Stimulated activated CD4-positive, alpha-beta T cell treated with anti-CD3 and anti-CD28 coated beads, Interleukin-4, amount 100 ng/mL, for 48 hours (primary cell): ENCODE data around the gene ANXA11.

ENCODE experiments used
- DNase-seq, 2 donors: peaks; one replicate each; pipeline ENCODE4 v3.0.0-alpha.2; 2020; ENCODE audit warnings: low read depth in 2 of 2

Gene ANXA11

DNA sequence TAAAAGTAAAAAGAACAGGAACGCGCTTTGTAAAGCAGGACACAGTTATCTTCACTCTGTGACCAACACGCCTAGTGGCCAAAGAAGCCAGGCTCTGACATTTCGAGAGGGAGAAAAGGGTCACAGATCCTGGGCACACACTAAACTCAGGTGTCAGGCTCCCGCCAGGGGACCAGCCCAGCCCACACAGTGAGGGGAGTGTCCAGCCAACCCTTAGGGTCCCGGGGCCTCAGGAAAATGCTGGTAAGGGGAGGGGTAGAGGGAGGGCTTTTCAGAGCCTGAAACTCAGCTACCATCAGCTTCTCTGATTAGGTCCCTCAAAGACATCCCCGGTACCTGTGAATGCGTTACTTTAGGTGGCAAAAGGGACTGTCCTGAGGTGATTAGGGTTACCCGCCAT lies 16.6 kb downstream of the ANXA11 start:
- DNase-seq, result no peak

DNA sequence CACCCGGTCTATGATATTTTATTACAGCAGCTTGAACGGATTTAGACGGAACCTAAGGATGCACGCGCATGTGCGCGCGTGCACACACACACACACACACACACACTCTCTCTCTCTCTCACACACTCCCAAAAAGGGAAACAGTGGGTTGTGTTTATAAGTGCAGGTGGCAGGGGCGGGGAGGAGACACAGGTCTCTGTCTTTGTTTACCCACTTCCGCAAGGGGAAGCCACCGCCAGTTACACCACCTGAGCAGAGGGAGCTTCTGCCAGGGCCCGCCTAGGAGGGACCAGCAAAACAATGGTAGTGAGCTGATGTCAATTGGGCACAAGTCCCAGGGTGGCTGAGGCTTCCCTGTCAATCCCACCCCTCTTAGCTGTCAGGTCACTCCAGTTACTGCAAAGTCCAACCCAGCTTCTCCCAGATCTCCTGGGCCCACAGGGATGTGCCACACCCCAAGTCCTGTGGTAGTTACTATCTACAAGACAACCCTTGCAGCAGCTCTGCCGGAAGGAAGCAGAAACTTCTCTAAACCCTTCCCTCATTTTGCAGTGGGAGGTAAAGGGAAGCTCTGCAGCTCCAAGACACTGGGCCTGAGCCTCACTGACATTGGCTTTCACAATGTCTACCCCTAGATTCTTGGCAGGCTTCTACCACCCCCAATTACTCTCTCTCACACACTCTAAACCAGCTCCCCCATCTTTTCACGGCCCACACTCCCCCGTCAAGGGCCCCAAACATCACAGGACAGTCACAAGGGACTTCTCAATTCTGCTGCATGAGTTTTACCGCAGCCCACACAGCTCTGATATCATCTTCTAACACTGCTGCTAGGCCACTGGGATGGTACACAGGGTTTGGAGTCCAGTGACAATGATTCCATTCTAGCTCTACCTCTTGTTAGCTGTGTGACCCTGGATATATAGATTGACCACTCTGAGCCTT lies 17.6 kb downstream of the ANXA11 start:
- peak; percentile 32 to 58 for DNase-seq

GRCh38 chr10:80187060-80187459 lies 18.3 kb downstream of the ANXA11 start:
- no peak for DNase-seq

DNA sequence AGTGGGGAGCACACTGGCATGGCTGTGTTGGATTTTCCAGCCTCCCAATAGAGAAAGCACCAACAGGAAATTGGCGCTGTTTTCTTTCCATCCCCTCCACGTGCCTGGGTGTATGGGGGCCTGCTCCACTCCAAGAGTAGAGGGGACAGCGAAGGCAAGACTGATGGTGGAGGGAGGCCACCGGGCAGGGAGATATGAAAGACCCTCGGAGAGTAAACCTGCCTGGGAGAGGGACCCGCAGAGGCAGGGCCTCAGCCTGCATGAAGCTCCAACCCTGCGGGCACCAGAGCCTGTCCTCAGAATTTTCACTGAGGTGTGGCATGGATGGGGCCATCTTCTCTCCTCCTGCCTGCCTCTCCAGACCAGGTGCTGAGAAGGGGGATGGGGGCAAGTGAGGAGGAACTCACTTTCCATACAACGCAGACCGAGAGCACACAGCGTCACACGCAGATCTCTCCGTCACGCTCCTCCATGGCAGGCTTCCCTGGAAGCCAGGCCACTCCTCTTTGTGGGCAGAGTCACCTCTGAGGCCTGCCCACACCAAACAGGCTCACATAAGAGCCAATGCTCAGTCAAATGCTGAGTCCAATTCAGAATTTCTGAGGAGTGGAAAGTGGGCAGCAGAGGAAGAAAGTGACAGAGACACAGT lies 18.8 kb downstream of the ANXA11 start:
- peak; percentile 40 to 42 for DNase-seq

DNA sequence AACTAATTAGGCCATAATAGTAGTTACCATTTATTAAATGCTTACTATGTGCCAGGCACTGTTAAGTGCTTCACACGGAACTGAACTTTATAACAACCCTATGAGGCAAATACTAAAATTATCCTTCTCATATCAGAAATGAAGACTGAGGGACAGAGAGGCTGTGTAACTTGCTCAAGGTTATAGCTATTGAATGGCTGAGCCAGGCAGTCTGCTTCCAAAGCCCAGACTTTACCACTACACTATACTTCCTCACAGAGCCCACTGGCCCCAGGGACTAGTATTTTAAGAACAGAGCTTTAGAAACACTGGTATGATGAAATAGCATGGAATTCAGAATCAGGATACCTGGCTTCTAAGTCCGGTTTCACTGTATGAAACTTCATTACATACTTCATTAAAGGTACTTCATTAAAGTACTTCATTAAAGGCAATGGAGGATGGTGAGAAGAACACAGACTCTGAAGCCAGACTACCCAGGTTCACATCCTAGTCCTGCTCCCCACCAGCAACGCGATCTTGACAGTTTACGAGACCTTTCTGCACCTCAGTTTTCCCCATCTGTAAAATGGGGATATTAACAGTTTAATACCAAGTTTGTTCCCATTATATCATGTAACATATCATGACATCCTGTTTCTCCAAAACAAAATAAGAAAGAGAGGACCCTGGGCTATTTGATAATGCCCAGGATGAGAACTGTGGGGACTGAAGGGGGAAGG lies 19.6 kb downstream of the ANXA11 start:
- no peak for DNase-seq

DNA sequence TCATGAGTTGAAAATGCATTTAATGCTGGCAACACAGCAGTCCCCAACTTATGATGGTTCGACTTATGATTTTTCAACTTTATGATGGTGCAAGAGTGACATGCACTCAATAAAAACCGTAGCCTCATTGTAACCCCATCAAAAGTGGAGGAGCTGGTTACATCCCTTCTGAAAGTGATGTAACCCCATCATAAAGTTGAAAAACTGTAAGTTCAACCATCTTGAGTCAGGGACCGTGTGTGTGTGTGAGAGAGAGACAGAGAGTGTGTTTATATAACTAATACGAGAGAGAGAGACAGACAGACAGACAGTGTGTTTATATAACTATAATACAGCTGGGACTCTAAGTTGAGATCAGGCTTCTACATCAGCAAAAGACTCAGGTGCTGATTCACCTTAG lies 21.0 kb downstream of the ANXA11 start:
- no peak for DNase-seq

- no peak for DNase-seq
Measured at GRCh38 chr10:80183436-80183835, 21.9 kb downstream of the ANXA11 start.

- DNase-seq, result no peak
Measured at GRCh38 chr10:80182986-80183385, 22.4 kb downstream of the ANXA11 start.

DNA sequence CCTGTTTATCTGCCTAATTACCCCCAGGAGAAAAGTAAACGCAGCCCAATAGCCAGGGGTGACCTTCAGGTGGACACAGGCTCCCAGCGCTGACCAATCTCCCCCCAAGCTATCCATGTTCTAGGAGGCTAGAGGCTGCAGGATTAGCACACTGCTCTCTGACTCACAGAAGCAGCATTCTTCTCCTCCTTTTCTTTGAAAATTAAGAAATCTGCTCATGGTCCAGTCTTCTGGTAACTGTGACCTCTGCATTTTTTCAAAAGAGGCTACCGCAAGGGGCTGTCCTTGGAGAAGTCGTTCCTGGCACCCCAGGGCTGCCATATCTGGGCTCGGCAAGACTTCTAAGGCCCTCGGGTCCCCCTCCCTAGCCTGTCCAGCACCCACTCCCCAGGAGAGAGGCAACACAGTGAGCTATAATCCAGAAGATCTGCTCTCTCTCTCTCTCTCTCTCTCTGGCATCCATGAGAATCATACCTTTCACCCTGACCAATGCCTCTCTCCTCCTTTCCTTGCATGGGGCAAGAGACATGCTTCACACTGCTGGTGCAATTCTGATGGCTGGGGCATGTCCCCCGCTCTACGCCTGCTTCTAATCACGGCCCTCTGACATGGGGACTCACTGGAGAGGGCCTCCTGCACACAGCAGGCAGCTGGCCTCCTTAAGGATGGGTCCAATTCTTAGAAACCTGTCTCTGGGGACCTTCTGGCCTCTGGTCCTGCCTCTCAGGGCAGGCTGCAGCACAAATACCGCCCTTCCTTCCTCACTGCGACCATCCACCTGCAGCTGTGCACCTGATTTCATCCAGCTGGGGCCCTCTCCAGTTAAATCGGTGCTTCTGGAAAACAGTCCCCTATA lies 27.3 kb downstream of the ANXA11 start:
- DNase-seq, result no peak

- no peak for DNase-seq
Measured at GRCh38 chr10:80176526-80176925, 28.8 kb downstream of the ANXA11 start.

GRCh38 chr10:80174641-80175395 lies 30.5 kb downstream of the ANXA11 start:
- DNase-seq, result no peak

- no peak for DNase-seq
Measured at GRCh38 chr10:80173466-80173865, 31.9 kb downstream of the ANXA11 start.

- DNase-seq, result no peak
Measured at GRCh38 chr10:80172896-80173295, 32.4 kb downstream of the ANXA11 start.

DNA sequence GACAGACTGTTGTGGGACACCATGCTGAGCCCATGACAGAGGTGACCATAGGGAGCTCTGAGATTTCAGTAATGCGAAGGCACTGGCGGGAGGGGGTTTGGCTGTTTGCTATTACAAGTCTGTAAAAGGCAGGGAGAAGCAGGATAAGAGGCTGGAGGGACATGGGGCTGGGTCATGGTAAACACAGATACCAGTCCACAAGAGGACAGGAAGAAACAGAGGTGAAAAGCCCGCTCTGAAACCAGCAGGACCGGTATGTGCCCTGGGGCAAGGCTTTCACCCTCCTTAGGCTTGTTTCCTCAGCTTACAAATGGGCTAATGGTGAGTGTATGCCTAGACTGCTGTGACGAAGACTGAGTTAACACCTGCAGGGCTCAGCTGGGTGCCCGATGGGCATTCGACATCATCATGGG lies 34.1 kb downstream of the ANXA11 start:
- no peak for DNase-seq

- DNase-seq, result no peak
Measured at GRCh38 chr10:80170641-80171040, 34.7 kb downstream of the ANXA11 start.

DNA sequence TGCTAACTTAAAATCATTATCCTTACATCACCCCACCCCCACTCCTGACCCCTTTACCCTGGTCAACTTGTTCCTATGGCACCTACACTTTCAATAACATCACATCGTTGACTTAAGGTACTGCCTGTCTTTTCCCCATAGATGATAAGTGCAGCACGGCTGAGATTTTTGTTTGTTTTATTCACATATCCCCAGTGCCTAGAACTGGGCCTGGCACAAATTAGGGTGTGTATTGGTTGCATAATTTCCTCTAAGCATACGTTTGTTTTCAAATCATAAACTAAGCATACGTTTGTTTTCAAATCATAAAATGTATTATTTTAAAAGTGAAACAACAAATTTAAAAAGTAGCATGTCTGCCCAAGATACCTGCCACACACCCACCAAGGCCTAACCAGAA lies 35.3 kb downstream of the ANXA11 start:
- no peak for DNase-seq

GRCh38 chr10:80168679-80169380 lies 36.5 kb downstream of the ANXA11 start:
- peak in 1 of 2 donors; percentile 11 for DNase-seq

DNA sequence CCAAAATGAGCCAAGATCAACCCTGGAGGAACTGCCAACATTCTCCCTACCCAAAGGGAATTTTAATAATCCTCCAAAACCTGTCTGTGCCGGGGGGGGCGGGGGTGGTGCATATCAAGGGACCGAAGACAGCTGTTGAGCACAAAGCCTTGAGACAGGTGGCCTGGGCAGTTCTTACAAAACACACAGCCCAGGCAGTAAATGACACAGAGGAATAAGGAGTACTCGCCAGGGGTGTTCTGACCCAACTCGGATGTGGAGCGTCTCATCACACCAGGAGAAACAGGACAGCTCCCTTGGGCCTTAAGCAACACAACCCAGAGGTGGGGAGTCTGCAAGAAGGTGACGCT lies 37.2 kb downstream of the ANXA11 start:
- DNase-seq, result no peak

DNA sequence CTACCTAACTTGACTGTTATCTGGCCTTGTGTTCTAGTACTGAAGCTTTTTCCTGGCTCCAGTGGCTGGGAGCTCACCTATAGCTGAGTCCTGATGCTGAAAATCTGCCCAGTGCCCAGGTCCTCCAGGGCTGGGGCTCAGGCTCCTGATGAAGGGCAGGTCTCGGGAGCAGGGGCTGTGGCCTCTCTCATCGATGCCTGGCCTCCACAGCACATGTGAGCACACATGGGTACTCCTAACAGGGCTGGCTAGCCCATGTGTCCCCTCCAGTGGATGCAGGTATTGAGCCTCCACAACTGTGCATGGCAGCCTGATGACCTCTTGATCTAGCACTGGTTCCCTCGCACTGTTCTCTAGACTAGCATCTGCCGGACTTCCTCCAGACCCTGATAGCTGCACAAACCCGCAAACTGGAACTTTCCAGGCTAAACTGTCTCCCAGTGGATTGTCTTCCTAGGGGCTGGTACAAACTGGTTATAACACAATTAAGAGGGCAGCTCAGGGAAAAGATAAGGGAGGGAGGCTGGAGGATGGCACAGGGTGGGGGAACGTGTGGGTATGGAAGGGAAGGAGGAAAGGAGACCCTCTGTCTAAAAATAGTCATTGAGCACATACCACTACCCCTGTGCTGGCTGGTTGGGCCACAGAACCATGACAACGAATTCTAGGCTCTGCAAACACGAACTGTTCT lies 37.7 kb downstream of the ANXA11 start:
- DNase-seq, result no peak
